Measurements from ENCODE around the gene CUTA. TPM values are rescaled to one million over a fixed set of nuclear protein-coding genes. Genes with fewer than 3 reads are reported as not detected.

The CUTA gene
- total RNA-seq, 1 experiment from 2014 or later = 212 TPM

GRCh38 chr6:33416386-33417127 lies 1.4 kb downstream of the CUTA start:
- intact Hi-C loops (cut with micrococcal nuclease) = no loop called here
- no TSS peak for BruUV-seq (replicated peaks)

GRCh38 chr6:33415831-33416230 lies 2.1 kb downstream of the CUTA start:
- H3K4me1 Mint-ChIP-seq (ENCODE audit: insufficient read depth, unreplicated experiment) = peaks cover 36% of the 10 kb centered on the region
- peaks cover 41% of the 10 kb centered on the region for H3K36me3 Mint-ChIP-seq (ENCODE audit: insufficient read depth, unreplicated experiment)
- ChIA-PET POLR2A (interaction anchor here (0.8 to 3.4 kb wide), 3 partner anchors 10 to 279 kb away, joined by 3 to 23 read pairs (median 19); partner anchors contain the start of gene ZBTB9), CTCF (no interaction called here)
- no peak for TF ChIP-seq CTCF (IDR thresholded peaks at IDR 0.05; ENCODE audit: unreplicated experiment)
- DNase-seq (ENCODE audit: unreplicated experiment) = no peak
- no peaks in the 10 kb centered on the region for H3K27me3 Mint-ChIP-seq (ENCODE audit: insufficient read depth, unreplicated experiment)
- BruUV-seq (replicated peaks) = no TSS peak
- peak overlapping the region; percentile 94 for H3K4me3 Mint-ChIP-seq (ENCODE audit: unreplicated experiment)
- H3K27ac Mint-ChIP-seq (ENCODE audit: low read depth, unreplicated experiment) = no peak overlapping the region
- no peaks in the 10 kb centered on the region for H3K9me3 Mint-ChIP-seq (ENCODE audit: unreplicated experiment)
- intact Hi-C loops (cut with micrococcal nuclease) = no loop called here

More at GRCh38 chr6:33416386-33417127, 1.4 kb downstream of the CUTA start:
- Mint-ChIP-seq H3K36me3 (ENCODE audit: insufficient read depth, unreplicated experiment) (peaks cover 41% of the 10 kb centered on the region), H3K4me3 (ENCODE audit: unreplicated experiment) (peak overlapping the region; percentile 94), H3K27me3 (ENCODE audit: insufficient read depth, unreplicated experiment) (no peaks in the 10 kb centered on the region), H3K9me3 (ENCODE audit: unreplicated experiment) (no peaks in the 10 kb centered on the region), H3K27ac (ENCODE audit: low read depth, unreplicated experiment) (peak overlapping the region; percentile 98), H3K4me1 (ENCODE audit: insufficient read depth, unreplicated experiment) (peaks cover 33% of the 10 kb centered on the region)
- no peak for DNase-seq (ENCODE audit: unreplicated experiment)
- CTCF ChIA-PET = interaction anchor here (0.6 to 1.2 kb wide), 4 partner anchors 8 to 1870 kb away, joined by 3 to 4 read pairs (median 3); no protein-coding TSS in a partner anchor
- POLR2A ChIA-PET = interaction anchor here (0.8 to 3.4 kb wide), 12 partner anchors 9 to 205 kb away, joined by 3 to 23 read pairs (median 7); partner anchors contain the start of genes BAK1, ITPR3, RPS18 and ZBTB9
- TF ChIP-seq CTCF (IDR thresholded peaks at IDR 0.05; ENCODE audit: unreplicated experiment) = no peak

GRCh38 chr6:33414592-33415271 lies 3.2 kb downstream of the CUTA start:
- peaks cover 41% of the 10 kb centered on the region for H3K36me3 Mint-ChIP-seq (ENCODE audit: insufficient read depth, unreplicated experiment)
- peak; percentile 13 for TF ChIP-seq CTCF (IDR thresholded peaks at IDR 0.05; ENCODE audit: unreplicated experiment)
- H3K27me3 Mint-ChIP-seq (ENCODE audit: insufficient read depth, unreplicated experiment) = no peaks in the 10 kb centered on the region
- ChIA-PET CTCF (interaction anchor here (0.8 kb wide), 1 partner anchor 24 kb away, joined by 6 read pairs; no protein-coding TSS in a partner anchor), POLR2A (interaction anchor here (0.8 to 6.7 kb wide), 2 partner anchors 11 to 280 kb away, joined by 3 to 35 read pairs; no protein-coding TSS in a partner anchor)
- H3K4me1 Mint-ChIP-seq (ENCODE audit: insufficient read depth, unreplicated experiment) = peaks cover 40% of the 10 kb centered on the region
- no TSS peak for BruUV-seq (replicated peaks)
- peak overlapping the region; percentile 15 for H3K4me3 Mint-ChIP-seq (ENCODE audit: unreplicated experiment)
- H3K9me3 Mint-ChIP-seq (ENCODE audit: unreplicated experiment) = no peaks in the 10 kb centered on the region
- DNase-seq (ENCODE audit: unreplicated experiment) = no peak
- no peak overlapping the region for H3K27ac Mint-ChIP-seq (ENCODE audit: low read depth, unreplicated experiment)
- intact Hi-C loops (cut with micrococcal nuclease) = no loop called here

Measured in MCF 10A (cell line).